Naive B cell (primary cell): Measurements from ENCODE around the gene DVL1. TPM values are rescaled to one million over a fixed set of nuclear protein-coding genes. Genes with fewer than 3 reads are reported as not detected.
"Not testable (repeated sequence)": the region's sequence is repeated elsewhere in the genome, so short reads cannot be mapped to it uniquely, and the experiment has no call there.

Experiments
- ATAC-seq, 2 donors: fragments of 150-1000 bp; cut with Tn5 transposase; 2 replicates each; pipeline ENCODE4 v1.10.0; 2021; ENCODE audit warnings: low read depth in 2 of 2, mild to moderate bottlenecking in 2 of 2, moderate library complexity in 2 of 2
- DNase-seq: peaks from one replicate; pipeline ENCODE4 v3.0.0; 2022
- H3K27ac Mint-ChIP-seq, 6 donors: one replicate each; pipeline ENCODE4 v1.8.0; 2020 to 2022; ENCODE audit warnings: mild to moderate bottlenecking in 6 of 6, mixed read lengths in 6 of 6, moderate library complexity in 5 of 6, inconsistent platforms in 2 of 6
- H3K27me3 Mint-ChIP-seq, 3 donors: one replicate each; pipeline ENCODE4 v1.8.0; 2021 to 2022; ENCODE audit warnings: mixed read lengths in 3 of 3, mild to moderate bottlenecking in 1 of 3
- H3K36me3 Mint-ChIP-seq, 2 donors: one replicate each; pipeline ENCODE4 v1.8.0; 2020 to 2022; ENCODE audit warnings: mixed read lengths in 2 of 2, inconsistent platforms in 1 of 2, mild to moderate bottlenecking in 1 of 2
- H3K4me1 Mint-ChIP-seq, 3 donors: one replicate each; pipeline ENCODE4 v1.8.0; 2020 to 2022; ENCODE audit warnings: mixed read lengths in 3 of 3, inconsistent platforms in 1 of 3, mild to moderate bottlenecking in 1 of 3, moderate library complexity in 1 of 3
- H3K4me3 Mint-ChIP-seq, 8 donors: one replicate each; pipeline ENCODE4 v1.8.0; 2020 to 2022; ENCODE audit warnings: mild to moderate bottlenecking in 8 of 8, mixed read lengths in 8 of 8, moderate library complexity in 8 of 8, inconsistent platforms in 2 of 8
- H3K9me3 Mint-ChIP-seq, 7 donors: one replicate each; pipeline ENCODE4 v1.8.0; 2020 to 2022; ENCODE audit warnings: mixed read lengths in 7 of 7, mild to moderate bottlenecking in 5 of 7, inconsistent platforms in 2 of 7, moderate library complexity in 1 of 7
- polyA plus RNA-seq, 6 donors: library from polyadenylated mRNA; unstranded; fragments of 300-500 nt; fragmentation: Illumina TruSeq; gene quantifications; one replicate each; pipeline ENCODE4 v1.2.3, GENCODE V29; 2021; ENCODE audit warnings: low read depth in 6 of 6

DVL1 gene
- polyA plus RNA-seq, 6 donors from 2014 or later = 0.40 to 1.0 (median 0.68) TPM; not detected in 1

- Mint-ChIP-seq H3K4me3 (peak overlapping the region in 1 of 8 donors; percentile 53), H3K4me1 (peaks cover 14 to 34% (median 14%) of the 10 kb centered on the region in 3 donors), H3K27me3 (no peaks in the 10 kb centered on the region), H3K36me3 (no peaks in the 10 kb centered on the region), H3K27ac (peak overlapping the region in 1 of 6 donors; percentile 79), H3K9me3 (no peaks in the 10 kb centered on the region)
- DNase-seq (no peak), ATAC-seq (no peak)
Observed at GRCh38 chr1:1318131-1318652, 31.0 kb downstream of the DVL1 start.

GRCh38 chr1:1317420-1317819 is 31.8 kb downstream of the DVL1 start:
- Mint-ChIP-seq H3K36me3 (no peaks in the 10 kb centered on the region), H3K9me3 (no peaks in the 10 kb centered on the region), H3K27ac (peak overlapping the region in 2 of 6 donors; percentile 57 to 69), H3K27me3 (no peaks in the 10 kb centered on the region), H3K4me3 (peak overlapping the region in 1 of 8 donors; percentile 36), H3K4me1 (peaks cover 10 to 26% (median 13%) of the 10 kb centered on the region in 3 donors)
- no peak for ATAC-seq
- DNase-seq = no peak

DNA sequence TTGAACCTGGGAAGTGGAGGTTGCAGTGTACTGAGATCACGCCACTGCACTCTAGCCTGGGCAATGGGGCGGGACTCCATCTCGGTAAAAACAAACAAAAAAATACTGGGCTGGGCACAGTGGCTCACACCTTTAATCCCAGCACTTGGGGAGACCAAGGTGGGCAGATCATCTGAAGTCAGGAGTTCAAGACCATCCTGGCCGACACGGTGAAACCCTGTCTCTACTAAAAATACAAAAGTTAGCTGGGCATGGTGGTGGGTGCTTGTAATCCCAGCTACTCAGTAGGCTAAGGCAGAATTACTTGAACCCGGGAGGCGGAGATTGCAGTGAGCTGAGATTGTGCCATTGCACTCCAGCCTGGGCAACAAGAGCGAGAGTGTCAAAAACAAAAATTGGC is 33.0 kb downstream of the DVL1 start:
- not testable (repeated sequence) for H3K9me3 Mint-ChIP-seq, ATAC-seq, H3K27me3 Mint-ChIP-seq, H3K36me3 Mint-ChIP-seq, DNase-seq, H3K27ac Mint-ChIP-seq
- peak overlapping the region in 1 of 8 donors; percentile 27 for H3K4me3 Mint-ChIP-seq
- H3K4me1 Mint-ChIP-seq = peaks cover 5 to 20% (median 9%) of the 10 kb centered on the region in 3 donors

DNA sequence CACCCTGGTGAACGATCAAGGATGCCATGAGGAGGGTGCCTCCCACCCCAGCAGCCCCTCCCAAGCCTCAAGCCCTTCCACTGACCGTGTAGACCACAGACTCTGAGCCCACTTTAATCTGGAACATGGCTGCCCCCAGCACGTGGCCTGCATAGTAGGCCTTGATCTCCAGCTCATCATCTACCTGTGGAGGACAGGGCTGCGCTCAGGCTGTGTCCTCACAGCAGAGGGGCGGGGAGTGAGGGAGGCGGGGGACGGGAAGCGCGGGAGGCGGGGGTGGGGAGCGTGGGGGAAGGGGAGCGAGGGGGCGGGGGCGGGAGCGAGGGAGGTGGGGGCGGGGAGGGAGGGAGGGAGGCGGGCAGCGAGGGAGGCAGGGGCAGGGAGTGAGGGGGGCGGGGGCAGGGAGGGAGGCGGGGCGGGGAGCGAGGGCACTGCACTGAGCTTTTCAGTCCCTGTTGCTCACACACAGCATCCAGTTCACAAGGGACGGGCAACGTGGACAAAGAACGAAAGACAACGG is 33.7 kb downstream of the DVL1 start:
- no peaks in the 10 kb centered on the region for H3K36me3 Mint-ChIP-seq
- peaks cover 5 to 20% (median 9%) of the 10 kb centered on the region in 3 donors for H3K4me1 Mint-ChIP-seq
- H3K27ac Mint-ChIP-seq = peak overlapping the region in 1 of 6 donors; percentile 22
- ATAC-seq (no peak), DNase-seq (no peak)
- H3K4me3 Mint-ChIP-seq = no peak overlapping the region
- H3K27me3 Mint-ChIP-seq = no peaks in the 10 kb centered on the region
- no peaks in the 10 kb centered on the region for H3K9me3 Mint-ChIP-seq

- Mint-ChIP-seq H3K27ac (no peak overlapping the region), H3K4me1 (peaks cover 5 to 14% (median 5%) of the 10 kb centered on the region in 3 donors), H3K36me3 (no peaks in the 10 kb centered on the region), H3K27me3 (no peaks in the 10 kb centered on the region), H3K9me3 (no peaks in the 10 kb centered on the region), H3K4me3 (no peak overlapping the region)
- ATAC-seq = no peak
- no peak for DNase-seq
Observed at GRCh38 chr1:1314678-1315335, 34.4 kb downstream of the DVL1 start.

DNA sequence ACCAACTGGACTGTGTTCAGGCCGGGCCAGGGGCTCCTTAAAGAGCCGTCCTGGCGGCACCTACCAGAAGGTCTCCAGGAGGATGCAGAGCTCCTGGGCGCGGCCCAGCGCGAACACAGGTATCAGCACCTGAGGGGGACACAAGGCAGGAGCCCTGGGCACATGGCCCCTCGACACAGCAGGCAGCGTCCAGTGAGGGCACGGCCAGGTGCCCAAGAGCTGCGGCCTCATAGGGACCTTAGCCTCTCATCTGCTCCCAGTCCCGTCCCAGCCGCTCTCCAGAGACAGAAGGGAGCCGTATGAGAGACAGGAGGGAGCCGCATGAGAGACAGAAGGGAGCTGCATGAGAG is 35.0 kb downstream of the DVL1 start:
- ATAC-seq (no peak), DNase-seq (no peak)
- Mint-ChIP-seq H3K27ac (no peak overlapping the region), H3K4me3 (no peak overlapping the region), H3K27me3 (no peaks in the 10 kb centered on the region), H3K4me1 (peaks cover 4 to 8% (median 5%) of the 10 kb centered on the region in 3 donors), H3K36me3 (no peaks in the 10 kb centered on the region), H3K9me3 (no peaks in the 10 kb centered on the region)

GRCh38 chr1:1313500-1314236 is 35.5 kb downstream of the DVL1 start:
- Mint-ChIP-seq H3K4me3 (peak overlapping the region in 1 of 8 donors; percentile 19), H3K27ac (no peak overlapping the region), H3K9me3 (no peaks in the 10 kb centered on the region), H3K4me1 (peaks cover 2 to 5% (median 5%) of the 10 kb centered on the region in 3 donors), H3K27me3 (no peaks in the 10 kb centered on the region), H3K36me3 (no peaks in the 10 kb centered on the region)
- ATAC-seq (no peak), DNase-seq (no peak)

- DNase-seq = no peak
- H3K36me3 Mint-ChIP-seq = no peaks in the 10 kb centered on the region
- H3K4me3 Mint-ChIP-seq = no peak overlapping the region
- no peaks in the 10 kb centered on the region for H3K27me3 Mint-ChIP-seq
- no peaks in the 10 kb centered on the region for H3K9me3 Mint-ChIP-seq
- no peak overlapping the region for H3K27ac Mint-ChIP-seq
- ATAC-seq = no peak
- peaks cover 2 to 5% (median 5%) of the 10 kb centered on the region in 3 donors for H3K4me1 Mint-ChIP-seq
Observed at GRCh38 chr1:1312450-1313314, 36.5 kb downstream of the DVL1 start.

DNA sequence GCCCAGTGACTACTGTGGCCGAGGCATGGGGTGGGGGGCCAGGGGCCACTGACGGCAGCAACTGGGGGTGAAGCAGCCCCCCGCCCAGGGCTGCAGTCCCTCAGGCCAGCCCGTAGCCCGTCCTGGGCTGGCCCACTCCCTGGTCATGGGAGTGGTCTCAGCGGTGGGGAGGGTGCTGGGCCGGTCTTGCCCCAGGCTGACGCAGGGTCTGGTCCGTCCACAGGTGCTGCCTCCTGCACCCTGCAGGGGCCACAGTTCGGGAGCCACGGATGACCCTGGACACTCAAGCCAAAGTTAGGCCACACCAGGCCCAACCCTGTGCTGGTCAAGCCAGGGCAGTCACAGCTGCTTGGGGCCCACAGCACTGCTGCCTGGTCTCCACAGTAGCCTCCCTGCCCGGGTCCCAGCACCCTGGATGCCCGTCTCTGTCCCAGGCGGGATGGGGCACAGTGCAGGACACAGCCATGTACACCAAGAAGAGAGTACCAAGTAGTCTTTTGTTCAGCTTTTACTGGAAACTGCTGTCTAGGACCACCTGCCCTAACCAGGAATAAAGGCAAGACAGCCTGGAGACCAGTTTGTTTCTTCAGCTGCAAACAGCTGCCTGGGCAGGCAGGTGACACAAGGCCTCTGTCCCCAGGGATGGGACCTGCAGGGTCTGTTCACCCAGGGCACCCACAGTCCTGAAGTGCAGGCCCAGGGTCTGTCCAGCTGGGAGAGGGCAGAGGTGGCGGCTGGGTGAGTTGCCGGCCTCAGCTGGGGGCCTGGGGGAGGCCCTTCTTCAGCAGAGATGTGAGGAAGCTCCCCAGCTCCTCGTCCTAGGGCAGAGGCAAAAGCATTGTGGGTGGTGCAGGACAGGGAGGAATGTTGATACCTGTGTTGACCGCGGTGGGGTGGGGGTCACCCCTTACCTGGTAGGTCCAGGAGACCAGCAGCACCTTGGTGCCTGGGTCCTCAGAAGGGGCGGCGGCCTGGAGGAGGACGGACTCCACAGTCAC is 37.8 kb downstream of the DVL1 start:
- ATAC-seq = no peak

DNA sequence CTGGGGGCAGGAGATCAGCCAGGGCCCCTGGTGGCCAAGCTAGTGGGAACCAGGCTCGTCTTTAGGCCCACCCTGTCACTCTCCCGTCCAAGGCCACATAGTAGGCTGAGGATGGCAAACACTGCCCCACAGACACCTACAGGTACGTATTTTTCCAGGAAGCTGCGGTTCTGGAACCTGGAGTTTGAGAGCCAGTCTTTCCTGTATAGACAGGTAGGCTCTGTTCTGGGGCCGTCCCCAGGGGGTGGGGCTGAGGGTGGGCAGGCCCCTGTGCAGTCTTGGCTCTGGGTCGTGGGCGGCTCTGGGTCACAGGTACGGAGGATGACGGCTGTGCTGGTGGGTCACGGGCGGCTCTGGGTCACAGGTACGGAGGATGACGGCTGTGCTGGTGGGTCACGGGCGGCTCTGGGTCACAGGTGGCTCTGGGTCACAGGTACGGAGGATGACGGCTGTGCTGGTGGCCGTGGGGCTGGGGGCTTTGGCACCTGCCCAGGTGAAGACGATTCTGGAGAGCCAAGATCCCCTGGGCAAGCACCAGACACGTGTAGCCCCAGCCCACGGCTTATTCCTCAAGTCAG is 38.7 kb downstream of the DVL1 start:
- Mint-ChIP-seq H3K36me3 (no peaks in the 10 kb centered on the region), H3K4me1 (peaks cover 15 to 23% (median 21%) of the 10 kb centered on the region in 3 donors), H3K27me3 (no peaks in the 10 kb centered on the region), H3K9me3 (no peaks in the 10 kb centered on the region), H3K4me3 (peak overlapping the region in 6 of 8 donors; percentile 24 to 87 (median 76)), H3K27ac (peak overlapping the region in 2 of 6 donors; percentile 49 to 65)
- DNase-seq (no peak), ATAC-seq (no peak)

More for the DNA sequence above, 37.8 kb downstream of the DVL1 start:
- Mint-ChIP-seq H3K36me3 (no peaks in the 10 kb centered on the region), H3K4me3 (peak overlapping the region in 3 of 8 donors; percentile 63 to 87 (median 72)), H3K9me3 (no peaks in the 10 kb centered on the region), H3K27ac (peak overlapping the region in 1 of 6 donors; percentile 38), H3K27me3 (no peaks in the 10 kb centered on the region), H3K4me1 (peaks cover 8 to 14% (median 14%) of the 10 kb centered on the region in 3 donors)
- no peak for DNase-seq

DNA sequence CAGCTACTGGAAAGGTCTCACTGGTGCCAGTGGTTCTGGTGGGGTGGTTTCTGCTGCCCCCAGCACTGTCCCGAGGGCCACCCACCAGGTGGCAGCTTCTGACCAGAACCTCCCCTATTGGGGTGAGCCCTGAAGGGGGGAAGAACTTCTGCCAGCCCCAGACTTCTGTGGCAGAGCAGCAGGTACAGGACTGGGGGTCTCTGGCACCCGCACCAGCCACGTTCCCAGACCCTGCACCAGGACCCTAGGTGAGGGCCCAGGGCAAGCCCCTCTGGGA is 39.2 kb downstream of the DVL1 start:
- ATAC-seq = no peak
- no peak overlapping the region for H3K27ac Mint-ChIP-seq
- H3K4me1 Mint-ChIP-seq = peaks cover 18 to 26% (median 20%) of the 10 kb centered on the region in 3 donors
- H3K36me3 Mint-ChIP-seq = no peaks in the 10 kb centered on the region
- H3K9me3 Mint-ChIP-seq = no peaks in the 10 kb centered on the region
- no peaks in the 10 kb centered on the region for H3K27me3 Mint-ChIP-seq
- DNase-seq = no peak
- H3K4me3 Mint-ChIP-seq = peak overlapping the region in 7 of 8 donors; percentile 19 to 89 (median 70)
